ENCODE data around the gene SORCS3.

- TF ChIP-seq, protein P1, sequence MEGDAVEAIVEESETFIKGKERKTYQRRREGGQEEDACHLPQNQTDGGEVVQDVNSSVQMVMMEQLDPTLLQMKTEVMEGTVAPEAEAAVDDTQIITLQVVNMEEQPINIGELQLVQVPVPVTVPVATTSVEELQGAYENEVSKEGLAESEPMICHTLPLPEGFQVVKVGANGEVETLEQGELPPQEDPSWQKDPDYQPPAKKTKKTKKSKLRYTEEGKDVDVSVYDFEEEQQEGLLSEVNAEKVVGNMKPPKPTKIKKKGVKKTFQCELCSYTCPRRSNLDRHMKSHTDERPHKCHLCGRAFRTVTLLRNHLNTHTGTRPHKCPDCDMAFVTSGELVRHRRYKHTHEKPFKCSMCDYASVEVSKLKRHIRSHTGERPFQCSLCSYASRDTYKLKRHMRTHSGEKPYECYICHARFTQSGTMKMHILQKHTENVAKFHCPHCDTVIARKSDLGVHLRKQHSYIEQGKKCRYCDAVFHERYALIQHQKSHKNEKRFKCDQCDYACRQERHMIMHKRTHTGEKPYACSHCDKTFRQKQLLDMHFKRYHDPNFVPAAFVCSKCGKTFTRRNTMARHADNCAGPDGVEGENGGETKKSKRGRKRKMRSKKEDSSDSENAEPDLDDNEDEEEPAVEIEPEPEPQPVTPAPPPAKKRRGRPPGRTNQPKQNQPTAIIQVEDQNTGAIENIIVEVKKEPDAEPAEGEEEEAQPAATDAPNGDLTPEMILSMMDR (IDR thresholded peaks at IDR 0.05): no peak
- no peak for TF ChIP-seq POLR2A (IDR thresholded peaks at IDR 0.05)
Measured at GRCh38 chr10:104908581-104908980, 267.5 kb downstream of the SORCS3 start.

Data from esophagus squamous epithelium (tissue), 4 donors.